Stimulated activated CD8-positive, alpha-beta memory T cell treated with anti-CD3 and anti-CD28 coated beads, Interleukin-12 subunit alpha, Interleukin-12 subunit beta, amount 100 ng/mL, for 24 hours (primary cell): ENCODE results near the gene CHFR.
"Not testable (repeated sequence)": the region's sequence is repeated elsewhere in the genome, so short reads cannot be mapped to it uniquely, and the experiment has no call there.

Experiments
- DNase-seq: peaks from one replicate; pipeline ENCODE4 v3.0.0-alpha.2; 2020; ENCODE audit errors: extremely low read depth

The CHFR gene

GRCh38 chr12:132809391-132809790, 78.0 kb downstream of the CHFR start:
- DNase-seq = not testable (repeated sequence)

DNA sequence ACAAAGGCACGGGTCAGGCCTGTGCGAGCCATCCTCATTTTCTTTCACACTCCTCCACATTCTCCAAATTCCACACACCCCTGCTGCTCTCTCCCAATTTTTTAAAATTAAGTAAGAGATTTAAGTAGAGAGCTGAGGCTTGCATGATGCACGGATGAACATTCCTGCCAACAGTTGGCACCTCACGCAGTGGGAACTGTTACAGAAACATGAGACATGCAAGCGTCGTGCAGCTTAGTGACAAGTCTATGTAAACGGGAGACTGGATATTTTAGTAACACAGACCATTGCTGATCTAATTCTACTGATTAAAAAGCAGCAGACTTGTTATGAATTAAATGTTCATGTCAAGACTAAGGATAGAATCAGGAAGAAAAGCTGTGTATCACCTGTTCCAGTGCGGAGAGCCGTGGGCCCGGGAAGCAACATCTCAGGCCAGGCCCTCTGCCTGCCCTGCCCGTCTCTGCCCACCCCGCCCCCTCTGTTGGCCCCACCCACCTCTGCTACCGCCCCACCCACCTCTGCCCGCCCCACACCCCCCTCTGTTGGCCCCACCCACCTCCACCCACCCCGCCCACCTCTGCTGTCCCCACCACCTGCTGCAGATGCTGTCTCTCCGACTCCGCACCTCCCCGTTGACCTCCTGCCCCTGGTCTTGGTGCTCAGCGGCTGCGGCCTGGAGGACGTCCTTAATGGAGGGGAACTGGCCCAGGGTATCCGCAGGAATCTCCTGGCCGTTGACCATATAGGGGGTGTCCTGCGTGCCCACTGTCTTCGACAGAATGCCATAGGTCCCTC, 79.9 kb downstream of the CHFR start:
- DNase-seq = no peak

GRCh38 chr12:132806857-132807256, 80.5 kb downstream of the CHFR start:
- DNase-seq = no peak

- DNase-seq = no peak
Observed at GRCh38 chr12:132804426-132804861, 83.0 kb downstream of the CHFR start.

DNA sequence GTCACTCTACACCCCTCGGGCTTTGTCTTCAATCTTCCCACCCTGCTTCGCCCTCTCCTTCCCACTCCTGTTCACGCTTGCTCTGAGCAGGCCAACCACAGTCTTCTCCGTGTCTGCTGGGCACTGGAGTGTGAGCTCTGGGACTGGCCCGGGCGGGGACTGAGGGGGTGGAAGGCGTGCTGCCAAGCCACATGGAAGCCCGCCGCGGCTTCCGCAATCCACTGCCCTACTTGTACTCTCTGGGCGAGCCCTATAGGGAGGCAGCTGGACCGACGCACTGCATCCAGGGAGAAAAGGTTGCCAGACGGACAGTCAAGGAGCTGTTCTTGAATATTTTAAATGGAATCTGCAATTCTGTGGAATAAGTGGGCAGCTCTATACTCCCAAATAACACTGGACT, 83.5 kb downstream of the CHFR start:
- DNase-seq = no peak

- DNase-seq = no peak
Observed at GRCh38 chr12:132803125-132803524, 84.3 kb downstream of the CHFR start.

DNA sequence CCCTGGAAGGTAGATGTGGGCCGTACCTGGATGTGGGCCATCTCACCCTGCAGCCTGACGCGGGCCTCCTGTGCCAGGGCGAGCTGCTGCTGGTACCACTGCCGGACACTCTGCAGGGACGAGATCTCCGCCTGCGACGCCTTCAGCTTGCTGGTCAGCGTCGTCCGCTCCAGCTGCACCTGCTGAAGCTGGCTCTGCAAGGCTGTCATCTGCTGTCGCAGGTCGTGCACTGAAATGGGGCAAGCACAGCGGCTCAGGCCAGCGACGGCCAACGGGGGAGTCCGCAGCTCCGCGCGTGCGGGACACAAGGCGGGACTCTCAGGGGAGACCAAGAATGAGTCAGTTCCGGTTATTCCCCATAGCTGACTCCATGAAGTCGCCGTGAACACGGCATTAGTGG, 85.7 kb downstream of the CHFR start:
- no peak for DNase-seq

- DNase-seq = no peak
Observed at GRCh38 chr12:132798836-132799235, 88.6 kb downstream of the CHFR start.

- DNase-seq = no peak
Observed at GRCh38 chr12:132797820-132798570, 89.4 kb downstream of the CHFR start.

DNA sequence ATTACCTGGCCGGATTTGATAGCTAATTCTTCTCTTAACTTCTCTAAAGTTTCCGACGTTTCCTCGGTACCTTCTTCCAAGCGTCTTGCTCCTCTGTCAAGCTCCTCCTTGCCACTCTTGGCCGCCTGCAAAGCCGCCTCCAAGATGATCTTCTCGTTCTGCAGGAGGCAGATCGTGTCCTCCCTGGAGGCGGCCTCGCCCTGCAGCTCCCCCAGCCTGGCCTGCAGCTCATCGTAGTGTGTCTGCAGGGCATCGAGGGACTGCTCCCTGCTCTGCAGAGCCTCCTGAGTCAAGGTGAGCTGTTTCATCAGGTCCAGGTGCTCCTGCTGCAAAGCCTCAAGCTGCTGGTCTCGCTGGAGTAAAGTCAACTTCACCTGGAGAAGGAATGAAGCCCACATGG, 91.6 kb downstream of the CHFR start:
- DNase-seq = no peak

- DNase-seq = not testable (repeated sequence)
Observed at GRCh38 chr12:132791940-132792339, 95.5 kb downstream of the CHFR start.

GRCh38 chr12:132789099-132789471, 98.3 kb downstream of the CHFR start:
- DNase-seq = no peak

DNA sequence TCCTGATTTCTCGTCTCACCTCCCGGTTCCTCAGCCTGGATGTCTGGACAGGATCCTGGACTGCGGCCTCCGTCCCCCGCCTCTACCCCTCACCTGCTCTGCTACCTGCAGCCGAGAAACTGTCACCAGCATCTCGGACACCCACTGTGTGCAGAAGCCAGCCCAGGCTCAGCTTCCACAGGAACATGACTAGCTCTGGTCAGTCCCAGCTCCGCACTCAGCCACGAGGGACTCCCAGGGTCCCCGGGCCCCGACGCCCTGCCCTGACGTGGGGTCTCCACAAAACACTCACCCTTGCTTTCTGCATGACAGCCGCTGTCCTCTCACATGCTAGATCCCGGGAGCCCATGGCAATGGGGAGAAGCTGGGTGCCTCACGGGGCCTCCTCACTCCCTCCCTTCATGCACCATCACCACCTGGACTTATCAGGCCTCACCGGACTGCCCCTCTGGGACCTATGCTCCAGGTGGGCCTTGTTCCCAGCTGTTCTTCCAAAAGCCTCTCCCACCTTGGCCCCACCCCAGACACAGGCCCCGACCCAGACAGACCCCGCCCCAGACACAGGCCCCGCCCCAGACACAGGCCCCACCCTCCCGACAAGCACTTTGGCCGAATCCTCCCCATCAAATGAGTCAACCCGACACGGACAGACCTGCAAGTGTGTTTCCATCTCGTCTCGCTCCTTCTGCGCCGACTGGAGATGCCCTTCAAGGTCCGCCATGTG, 98.9 kb downstream of the CHFR start:
- no peak for DNase-seq

- DNase-seq = no peak
Observed at GRCh38 chr12:132787877-132788276, 99.5 kb downstream of the CHFR start.

GRCh38 chr12:132786192-132786591, 101.2 kb downstream of the CHFR start:
- no peak for DNase-seq

GRCh38 chr12:132784580-132784979, 102.8 kb downstream of the CHFR start:
- DNase-seq = no peak

GRCh38 chr12:132783917-132784531, 103.4 kb downstream of the CHFR start:
- DNase-seq = no peak
